H1 (cell line): ENCODE data around the gene ASPG. TPM values are rescaled to one million over a fixed set of nuclear protein-coding genes. Genes with fewer than 3 reads are reported as not detected.

Experiments used
- CTCF ChIA-PET: fragments of 300-600 bp; sonication (Branson Sonifier 250); formaldehyde crosslinking; loops from one replicate; lab custom pipeline; 2021; ENCODE audit not compliant: partially characterized antibody; lab: Charles Lee
- POLR2A ChIA-PET: fragments of 300-600 bp; sonication (Branson Sonifier 250); formaldehyde crosslinking; loops from one replicate; lab custom pipeline; 2021; ENCODE audit warnings: inconsistent platforms; ENCODE audit not compliant: partially characterized antibody; lab: Charles Lee
- DNase-seq, 2 experiments: peaks; one replicate each; pipeline versions ENCODE4 v3.0.0 to v3.0.0-alpha.2; 2010 to 2022; ENCODE audit warnings: low spot score in 2 of 2, low read depth in 1 of 2, mixed read lengths in 1 of 2
- FAIRE-seq: peaks from 2 replicates; lab custom pipeline; 2011; peaks lifted over from hg19 to GRCh38; lab: Jason Lieb, UNC
- H2AFZ ChIP-seq: 2 replicates; pipeline ENCODE4 v1.8.1; 2012; ENCODE audit warnings: low read length, inconsistent platforms
- H2AK5ac ChIP-seq: 2 replicates; pipeline ENCODE4 v1.6.1; 2013; ENCODE audit warnings: low read depth, low read length
- H2BK120ac ChIP-seq: replicated peaks from 2 replicates; pipeline ENCODE3; 2013; ENCODE audit warnings: low read depth, low read length, inconsistent platforms
- H2BK12ac ChIP-seq: 2 replicates; pipeline ENCODE4 v1.6.1; 2013; ENCODE audit warnings: low read depth, low read length
- H2BK15ac ChIP-seq: 2 replicates; pipeline ENCODE4 v1.6.1; 2013; ENCODE audit warnings: low read length
- H2BK20ac ChIP-seq: 2 replicates; pipeline ENCODE4 v1.6.1; 2013; ENCODE audit warnings: low read length
- H2BK5ac ChIP-seq: 2 replicates; pipeline ENCODE4 v1.6.1; 2013; ENCODE audit warnings: low read depth, low read length
- H3K14ac ChIP-seq: 2 replicates; pipeline ENCODE4 v1.6.1; 2013; ENCODE audit warnings: inconsistent platforms; ENCODE audit not compliant: insufficient read length
- H3K18ac ChIP-seq: 2 replicates; pipeline ENCODE4 v1.6.1; 2013; ENCODE audit warnings: low read length; ENCODE audit errors: extremely low read depth
- H3K23ac ChIP-seq: 2 replicates; pipeline ENCODE4 v1.6.1; 2013; ENCODE audit warnings: inconsistent platforms; ENCODE audit not compliant: insufficient read length
- H3K23me2 ChIP-seq: 2 replicates; pipeline ENCODE4 v1.6.1; 2013; ENCODE audit warnings: low read depth, low read length
- H3K27ac ChIP-seq: 2 replicates; pipeline ENCODE4 v1.6.1; 2011; ENCODE audit warnings: low read depth, low read length, inconsistent platforms
- H3K27me3 ChIP-seq, 4 experiments: replicated peaks in 1 of 4; 1 replicate in 1 of 4; 2 replicates in 3 of 4; pipeline versions ENCODE4 v1.6.1 to v1.8.1; 2011 to 2013; ENCODE audit warnings: low read length in 3 of 4, mild to moderate bottlenecking in 3 of 4, inconsistent platforms in 2 of 4, mixed read lengths in 2 of 4, moderate library complexity in 1 of 4; ENCODE audit not compliant: control insufficient read depth in 3 of 4, insufficient read depth in 3 of 4; ENCODE audit errors: extremely low read depth in 1 of 4
- H3K36me3 ChIP-seq, 4 experiments: 2 replicates each; pipeline versions ENCODE4 v1.6.1 to v1.8.1; 2011 to 2013; ENCODE audit warnings: mild to moderate bottlenecking in 4 of 4, low read length in 3 of 4, moderate library complexity in 2 of 4, control low read depth in 1 of 4, inconsistent platforms in 1 of 4; ENCODE audit not compliant: insufficient read depth in 4 of 4, control insufficient read depth in 2 of 4
- H3K4ac ChIP-seq: replicated peaks from 2 replicates; pipeline ENCODE3; 2013; ENCODE audit warnings: low read length, low read depth, mixed read lengths, inconsistent platforms; ENCODE audit not compliant: insufficient read length
- H3K4me1 ChIP-seq, 4 experiments: replicated peaks in 1 of 4; 1 replicate in 1 of 4; 2 replicates in 3 of 4; pipeline versions ENCODE4 v1.6.1 to v1.8.1; 2011 to 2013; ENCODE audit warnings: low read length in 3 of 4, inconsistent platforms in 2 of 4, mixed read lengths in 1 of 4; ENCODE audit not compliant: insufficient read depth in 4 of 4, control insufficient read depth in 3 of 4
- H3K4me2 ChIP-seq, 2 experiments: 2 replicates each; pipeline versions ENCODE4 v1.6.1 to v1.8.1; 2011 to 2013; ENCODE audit warnings: low read depth in 2 of 2, low read length in 2 of 2, control low read depth in 1 of 2, inconsistent platforms in 1 of 2, mild to moderate bottlenecking in 1 of 2; ENCODE audit not compliant: insufficient read depth in 1 of 2
- H3K4me3 ChIP-seq, 4 experiments: fragments of 200-600, 300-600 bp in 1 of 4; sonication (generic), shearing (Covaris generic), sonication (Bioruptor Twin) in 1 of 4; 2 replicates each; pipeline versions ENCODE4 v1.5.1 to v1.8.1; 2011 to 2016; ENCODE audit warnings: low read length in 4 of 4, low read depth in 3 of 4, control low read depth in 2 of 4, inconsistent platforms in 2 of 4, mild to moderate bottlenecking in 2 of 4, mixed read lengths in 1 of 4, moderate library complexity in 1 of 4; ENCODE audit not compliant: insufficient read depth in 2 of 4; ENCODE audit errors: extremely low read depth in 1 of 4
- H3K56ac ChIP-seq: replicated peaks from 2 replicates; pipeline ENCODE3; 2013; ENCODE audit warnings: low read depth, mild to moderate bottlenecking, mixed read lengths, low read length, inconsistent platforms; ENCODE audit not compliant: insufficient read length
- H3K79me1 ChIP-seq: 2 replicates; pipeline ENCODE4 v1.6.1; 2013; ENCODE audit warnings: low read depth, low read length, control low read depth
- H3K79me2 ChIP-seq, 2 experiments: 2 replicates each; pipeline versions ENCODE4 v1.6.1 to v1.8.1; 2012 to 2013; ENCODE audit warnings: low read length in 2 of 2, mild to moderate bottlenecking in 2 of 2, inconsistent platforms in 1 of 2; ENCODE audit not compliant: insufficient read depth in 2 of 2, control insufficient read depth in 1 of 2
- H3K9ac ChIP-seq, 4 experiments: replicated peaks in 1 of 4; 1 replicate in 1 of 4; 2 replicates in 3 of 4; pipeline versions ENCODE4 v1.6.1 to v1.8.1; 2011 to 2013; ENCODE audit warnings: low read depth in 3 of 4, low read length in 3 of 4, control low read depth in 2 of 4, mild to moderate bottlenecking in 2 of 4, moderate library complexity in 2 of 4, inconsistent platforms in 1 of 4; ENCODE audit errors: extremely low read depth in 1 of 4
- H3K9me3 ChIP-seq, 2 experiments: 2 replicates each; pipeline versions ENCODE4 v1.6.1 to v1.8.1; 2012 to 2013; ENCODE audit warnings: mild to moderate bottlenecking in 2 of 2, moderate library complexity in 2 of 2, control low read depth in 1 of 2, inconsistent platforms in 1 of 2, low read depth in 1 of 2, low read length in 1 of 2, mixed read lengths in 1 of 2; ENCODE audit not compliant: insufficient read depth in 2 of 2
- H4K20me1 ChIP-seq, 2 experiments: replicated peaks in 1 of 2; 2 replicates each; pipeline versions ENCODE3 to v1.8.1; 2011 to 2013; ENCODE audit warnings: inconsistent platforms in 2 of 2, low read length in 2 of 2, mild to moderate bottlenecking in 1 of 2; ENCODE audit not compliant: insufficient read depth in 2 of 2, control insufficient read depth in 1 of 2
- H4K5ac ChIP-seq: 2 replicates; pipeline ENCODE4 v1.6.1; 2013; ENCODE audit warnings: low read length, low read depth, mixed read lengths, inconsistent platforms; ENCODE audit not compliant: insufficient read length
- H4K8ac ChIP-seq: 2 replicates; pipeline ENCODE4 v1.8.0; 2013; ENCODE audit warnings: mild to moderate bottlenecking, moderate library complexity, low read length, inconsistent platforms; ENCODE audit not compliant: insufficient read depth; ENCODE audit errors: extremely low read depth
- H4K91ac ChIP-seq: replicated peaks from 2 replicates; pipeline ENCODE3; 2013; ENCODE audit warnings: low read length, mixed read lengths, inconsistent platforms; ENCODE audit not compliant: insufficient read length
- CHD1 ChIP-seq: IDR thresholded peaks from 2 replicates; pipeline ENCODE4 v1.6.1; 2012; ENCODE audit warnings: low read depth, low read length, improper control_type of control experiment
- EP300 ChIP-seq, 2 experiments: IDR thresholded peaks; 1 replicate in 1 of 2; 2 replicates in 1 of 2; pipeline ENCODE4 v1.6.1; 2011 to 2012; ENCODE audit warnings: low read depth in 2 of 2, low read length in 2 of 2, mild to moderate bottlenecking in 2 of 2, borderline replicate concordance in 1 of 2, inconsistent platforms in 1 of 2, moderate library complexity in 1 of 2
- FOSL1 ChIP-seq: IDR thresholded peaks from 2 replicates; pipeline ENCODE4 v1.6.1; 2011; ENCODE audit warnings: mild to moderate bottlenecking, low read depth, low read length, moderate library complexity; ENCODE audit not compliant: insufficient read depth
- MAX ChIP-seq: IDR thresholded peaks from 2 replicates; pipeline ENCODE4 v1.6.1; 2012; ENCODE audit warnings: inconsistent platforms
- POU5F1 ChIP-seq: IDR thresholded peaks from 2 replicates; pipeline ENCODE4 v1.6.1; 2011; ENCODE audit warnings: low read depth, mild to moderate bottlenecking, low read length, moderate library complexity
- WGBS, 2 experiments: shearing (Covaris generic) in 1 of 2; methylation state at CpG; one replicate each; pipeline versions ENCODE4 v1.1.6 to v1.1.7; 2013 to 2015; ENCODE audit warnings: low lambda C conversion rate in 2 of 2, mixed read lengths in 2 of 2, inconsistent platforms in 1 of 2, low coverage in 1 of 2, missing lambda C conversion rate in 1 of 2; ENCODE audit not compliant: insufficient replicate concordance in 2 of 2, insufficient coverage in 1 of 2, insufficient read length in 1 of 2; ENCODE audit errors: extremely low coverage in 1 of 2, missing lambda C conversion rate in 1 of 2; 5-methylcytosine and 5-hydroxymethylcytosine counted together
- polyA plus RNA-seq, 7 experiments: library from polyadenylated mRNA; depleted of rRNA in 3 of 7; stranded (reverse) in 5 of 7; unstranded in 2 of 7; fragments of >200 nt in 5 of 7; fragments of 200-250 nt in 2 of 7; gene quantifications; 1 replicate in 5 of 7; 2 replicates in 1 of 7; 4 replicates in 1 of 7; pipeline versions ENCODE4 v1.2.1 to v1.2.3, GENCODE V29; 2011 to 2013; ENCODE audit warnings: missing spikeins in 2 of 7, mixed read lengths in 2 of 7
- total RNA-seq: library from RNA; stranded (reverse); fragmentation: NEBNext Ultra II Directional; extraction: Animal tissue kit (Norgen Biotek cat#: 25700); gene quantifications from 2 replicates; pipeline ENCODE4 v1.2.1, GENCODE V29; 2021

Gene ASPG
- total and polyA plus RNA-seq, 2 of the 8 experiments (the other 6 are each of a cell fraction or from before 2014, with no cell fraction given), result 0.34 to 0.59 TPM

GRCh38 chr14:104091061-104091926 is 5.8 kb downstream of the ASPG start:
- no peak for FAIRE-seq
- Histone ChIP-seq H3K4me2 (no peak overlapping the region), H3K79me1 (no peaks in the 10 kb centered on the region), H2BK15ac (no peak overlapping the region), H2AFZ (no peak overlapping the region), H4K91ac (no peak overlapping the region), H2BK120ac (no peak overlapping the region), H2BK12ac (no peak overlapping the region), H3K4me1 (peaks cover 0 to 7% (median 4%) of the 10 kb centered on the region in 4 experiments; a peak in 3 of 7 replicates), H2AK5ac (no peak overlapping the region), H3K56ac (no peak overlapping the region), H2BK20ac (no peak overlapping the region), H3K23me2 (no peaks in the 10 kb centered on the region), H4K5ac (no peak overlapping the region), H3K4ac (no peak overlapping the region), H3K79me2 (no peaks in the 10 kb centered on the region), H3K4me3 (no peak overlapping the region), H3K27me3 (no peaks in the 10 kb centered on the region), H3K23ac (no peak overlapping the region), H4K8ac (peak overlapping the region; percentile 68), H2BK5ac (no peak overlapping the region), H4K20me1 (peaks cover 0 to 1% of the 10 kb centered on the region in 2 experiments), H3K9ac (no peak overlapping the region), H3K14ac (no peak overlapping the region), H3K36me3 (no peaks in the 10 kb centered on the region), H3K9me3 (no peaks in the 10 kb centered on the region; a peak in 1 of 4 replicates), H3K27ac (no peak overlapping the region), H3K18ac (no peak overlapping the region)
- WGBS, 2 experiments, result 92% methylated on average over 22 of the region's 26 CpGs; no CpG with 5 or more reads in 1 of the 2 experiments
- DNase-seq, result peak in 1 of 2 experiments; percentile 48
- no peak for TF ChIP-seq FOSL1
- TF ChIP-seq POU5F1, result no peak
- no peak for TF ChIP-seq MAX
- TF ChIP-seq EP300 (IDR thresholded peaks at IDR 0.05; ENCODE audit: borderline replicate concordance in 1 of 2, low read depth in 2 of 2, low read length in 2 of 2), result no peak
- TF ChIP-seq CHD1, result no peak
- CTCF ChIA-PET, result interaction anchor here (0.7 to 6.6 kb wide), 5 partner anchors 13 to 600 kb away, joined by 3 to 76 read pairs (median 3); no protein-coding TSS in a partner anchor
- POLR2A ChIA-PET, result no interaction called here
